ENCODE data around the gene NOD2. TPM values are rescaled to one million over a fixed set of nuclear protein-coding genes. Genes with fewer than 3 reads are reported as not detected.

NOD2 gene
- total and polyA plus RNA-seq, 2 of the 13 experiments (the other 11 are each of a cell fraction or from before 2014, with no cell fraction given), result 0.27 to 0.81 TPM

DNA sequence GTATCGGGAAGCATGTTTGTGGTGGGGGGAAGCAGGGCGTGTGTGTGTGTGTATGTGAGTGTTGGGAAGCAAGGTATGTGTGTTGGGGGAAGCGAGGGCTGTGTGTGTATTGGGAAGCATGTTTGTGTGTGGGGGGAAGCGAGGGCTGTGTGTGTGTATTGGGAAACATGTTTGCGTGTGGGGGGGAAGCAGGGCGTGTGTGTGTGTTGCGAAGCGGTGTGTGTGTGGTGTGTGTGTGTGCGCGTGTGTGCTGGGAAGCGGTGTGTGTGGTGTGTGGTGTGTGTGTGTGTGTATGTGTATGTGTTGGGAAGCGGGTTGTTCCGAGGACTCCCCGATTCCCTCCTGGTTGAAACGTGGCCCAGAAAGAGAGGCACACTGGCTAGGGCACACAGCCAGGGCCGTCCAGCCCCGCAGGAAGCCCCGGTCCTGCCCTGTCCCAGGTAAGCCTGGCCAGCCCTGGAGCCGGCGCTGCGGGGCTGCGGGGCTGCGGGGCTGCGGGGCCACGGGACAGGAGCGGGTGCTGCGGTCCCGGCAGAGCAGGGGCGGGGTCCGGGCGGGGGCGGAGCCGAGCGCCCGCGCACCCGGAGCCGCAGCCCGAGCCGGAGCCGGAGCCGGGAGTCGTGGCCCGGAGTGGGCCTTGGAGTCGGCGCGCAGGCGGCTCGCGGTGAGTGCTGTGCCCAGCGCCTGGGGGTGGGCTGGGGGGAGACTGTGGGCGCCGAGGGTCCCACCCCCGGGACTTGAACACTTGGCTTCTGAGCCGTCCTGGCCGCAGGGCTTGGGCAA lies at the start of gene NOD2 (continued):
- TF ChIP-seq RAD21 (CRISPR knock-in tag; IDR thresholded peaks at IDR 0.05) (no peak), RAD51 (IDR thresholded peaks at IDR 0.05; ENCODE audit: borderline replicate concordance) (no peak), EP300 (IDR thresholded peaks at IDR 0.05; ENCODE audit: low read depth in 2 of 2, low read length in 2 of 2) (no peak), EP300 (CRISPR knock-in tag; IDR thresholded peaks at IDR 0.05; ENCODE audit: borderline replicate concordance) (no peak), CHCHD3 (CRISPR knock-in tag; IDR thresholded peaks at IDR 0.05) (no peak), PAWR (CRISPR knock-in tag; IDR thresholded peaks at IDR 0.05; ENCODE audit: borderline replicate concordance) (no peak), ZNF577 (CRISPR knock-in tag; IDR thresholded peaks at IDR 0.05; ENCODE audit: borderline replicate concordance, low read depth) (no peak), TOPORS (CRISPR knock-in tag; IDR thresholded peaks at IDR 0.05) (no peak), ZNF235 (CRISPR knock-in tag; IDR thresholded peaks at IDR 0.05; ENCODE audit: borderline replicate concordance) (no peak), HCFC1 (IDR thresholded peaks at IDR 0.05; ENCODE audit: low read depth, low read length) (no peak), EHMT2 (IDR thresholded peaks at IDR 0.05; ENCODE audit: borderline replicate concordance, low read depth, low read length) (no peak), MEIS1 (CRISPR knock-in tag; IDR thresholded peaks at IDR 0.05; ENCODE audit: borderline replicate concordance) (no peak), ZNF451 (CRISPR knock-in tag; IDR thresholded peaks at IDR 0.05) (no peak), ZNF44 (CRISPR knock-in tag; IDR thresholded peaks at IDR 0.05) (no peak)
- TF ChIP-seq, protein P1, sequence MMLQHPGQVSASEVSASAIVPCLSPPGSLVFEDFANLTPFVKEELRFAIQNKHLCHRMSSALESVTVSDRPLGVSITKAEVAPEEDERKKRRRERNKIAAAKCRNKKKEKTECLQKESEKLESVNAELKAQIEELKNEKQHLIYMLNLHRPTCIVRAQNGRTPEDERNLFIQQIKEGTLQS (CRISPR knock-in tag; IDR thresholded peaks at IDR 0.05), result no peak
- TF ChIP-seq, protein P2, sequence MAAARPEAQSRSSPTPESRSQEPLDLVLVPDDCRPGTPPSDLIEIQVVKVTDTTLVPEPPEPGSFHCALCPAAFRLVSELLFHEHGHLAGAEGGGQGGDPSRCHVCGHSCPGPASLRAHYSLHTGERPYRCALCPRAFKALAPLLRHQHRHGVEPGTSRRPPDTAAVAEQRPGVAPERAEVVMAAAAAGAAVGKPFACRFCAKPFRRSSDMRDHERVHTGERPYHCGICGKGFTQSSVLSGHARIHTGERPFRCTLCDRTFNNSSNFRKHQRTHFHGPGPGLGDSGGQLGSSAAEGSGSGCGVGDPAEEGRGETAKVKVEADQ (CRISPR knock-in tag; IDR thresholded peaks at IDR 0.05; ENCODE audit: borderline replicate concordance), result no peak
- TF ChIP-seq, protein P3, sequence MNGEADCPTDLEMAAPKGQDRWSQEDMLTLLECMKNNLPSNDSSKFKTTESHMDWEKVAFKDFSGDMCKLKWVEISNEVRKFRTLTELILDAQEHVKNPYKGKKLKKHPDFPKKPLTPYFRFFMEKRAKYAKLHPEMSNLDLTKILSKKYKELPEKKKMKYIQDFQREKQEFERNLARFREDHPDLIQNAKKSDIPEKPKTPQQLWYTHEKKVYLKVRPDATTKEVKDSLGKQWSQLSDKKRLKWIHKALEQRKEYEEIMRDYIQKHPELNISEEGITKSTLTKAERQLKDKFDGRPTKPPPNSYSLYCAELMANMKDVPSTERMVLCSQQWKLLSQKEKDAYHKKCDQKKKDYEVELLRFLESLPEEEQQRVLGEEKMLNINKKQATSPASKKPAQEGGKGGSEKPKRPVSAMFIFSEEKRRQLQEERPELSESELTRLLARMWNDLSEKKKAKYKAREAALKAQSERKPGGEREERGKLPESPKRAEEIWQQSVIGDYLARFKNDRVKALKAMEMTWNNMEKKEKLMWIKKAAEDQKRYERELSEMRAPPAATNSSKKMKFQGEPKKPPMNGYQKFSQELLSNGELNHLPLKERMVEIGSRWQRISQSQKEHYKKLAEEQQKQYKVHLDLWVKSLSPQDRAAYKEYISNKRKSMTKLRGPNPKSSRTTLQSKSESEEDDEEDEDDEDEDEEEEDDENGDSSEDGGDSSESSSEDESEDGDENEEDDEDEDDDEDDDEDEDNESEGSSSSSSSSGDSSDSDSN (CRISPR knock-in tag; IDR thresholded peaks at IDR 0.05), result no peak
- TF ChIP-seq, protein P4, sequence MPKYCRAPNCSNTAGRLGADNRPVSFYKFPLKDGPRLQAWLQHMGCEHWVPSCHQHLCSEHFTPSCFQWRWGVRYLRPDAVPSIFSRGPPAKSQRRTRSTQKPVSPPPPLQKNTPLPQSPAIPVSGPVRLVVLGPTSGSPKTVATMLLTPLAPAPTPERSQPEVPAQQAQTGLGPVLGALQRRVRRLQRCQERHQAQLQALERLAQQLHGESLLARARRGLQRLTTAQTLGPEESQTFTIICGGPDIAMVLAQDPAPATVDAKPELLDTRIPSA (CRISPR knock-in tag; IDR thresholded peaks at IDR 0.05; ENCODE audit: borderline replicate concordance), result no peak
- TF ChIP-seq, protein P5, sequence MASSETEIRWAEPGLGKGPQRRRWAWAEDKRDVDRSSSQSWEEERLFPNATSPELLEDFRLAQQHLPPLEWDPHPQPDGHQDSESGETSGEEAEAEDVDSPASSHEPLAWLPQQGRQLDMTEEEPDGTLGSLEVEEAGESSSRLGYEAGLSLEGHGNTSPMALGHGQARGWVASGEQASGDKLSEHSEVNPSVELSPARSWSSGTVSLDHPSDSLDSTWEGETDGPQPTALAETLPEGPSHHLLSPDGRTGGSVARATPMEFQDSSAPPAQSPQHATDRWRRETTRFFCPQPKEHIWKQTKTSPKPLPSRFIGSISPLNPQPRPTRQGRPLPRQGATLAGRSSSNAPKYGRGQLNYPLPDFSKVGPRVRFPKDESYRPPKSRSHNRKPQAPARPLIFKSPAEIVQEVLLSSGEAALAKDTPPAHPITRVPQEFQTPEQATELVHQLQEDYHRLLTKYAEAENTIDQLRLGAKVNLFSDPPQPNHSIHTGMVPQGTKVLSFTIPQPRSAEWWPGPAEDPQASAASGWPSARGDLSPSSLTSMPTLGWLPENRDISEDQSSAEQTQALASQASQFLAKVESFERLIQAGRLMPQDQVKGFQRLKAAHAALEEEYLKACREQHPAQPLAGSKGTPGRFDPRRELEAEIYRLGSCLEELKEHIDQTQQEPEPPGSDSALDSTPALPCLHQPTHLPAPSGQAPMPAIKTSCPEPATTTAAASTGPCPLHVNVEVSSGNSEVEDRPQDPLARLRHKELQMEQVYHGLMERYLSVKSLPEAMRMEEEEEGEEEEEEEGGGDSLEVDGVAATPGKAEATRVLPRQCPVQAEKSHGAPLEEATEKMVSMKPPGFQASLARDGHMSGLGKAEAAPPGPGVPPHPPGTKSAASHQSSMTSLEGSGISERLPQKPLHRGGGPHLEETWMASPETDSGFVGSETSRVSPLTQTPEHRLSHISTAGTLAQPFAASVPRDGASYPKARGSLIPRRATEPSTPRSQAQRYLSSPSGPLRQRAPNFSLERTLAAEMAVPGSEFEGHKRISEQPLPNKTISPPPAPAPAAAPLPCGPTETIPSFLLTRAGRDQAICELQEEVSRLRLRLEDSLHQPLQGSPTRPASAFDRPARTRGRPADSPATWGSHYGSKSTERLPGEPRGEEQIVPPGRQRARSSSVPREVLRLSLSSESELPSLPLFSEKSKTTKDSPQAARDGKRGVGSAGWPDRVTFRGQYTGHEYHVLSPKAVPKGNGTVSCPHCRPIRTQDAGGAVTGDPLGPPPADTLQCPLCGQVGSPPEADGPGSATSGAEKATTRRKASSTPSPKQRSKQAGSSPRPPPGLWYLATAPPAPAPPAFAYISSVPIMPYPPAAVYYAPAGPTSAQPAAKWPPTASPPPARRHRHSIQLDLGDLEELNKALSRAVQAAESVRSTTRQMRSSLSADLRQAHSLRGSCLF (CRISPR knock-in tag; IDR thresholded peaks at IDR 0.05; ENCODE audit: borderline replicate concordance), result no peak
- TF ChIP-seq, protein P6, sequence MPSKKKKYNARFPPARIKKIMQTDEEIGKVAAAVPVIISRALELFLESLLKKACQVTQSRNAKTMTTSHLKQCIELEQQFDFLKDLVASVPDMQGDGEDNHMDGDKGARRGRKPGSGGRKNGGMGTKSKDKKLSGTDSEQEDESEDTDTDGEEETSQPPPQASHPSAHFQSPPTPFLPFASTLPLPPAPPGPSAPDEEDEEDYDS (CRISPR knock-in tag; IDR thresholded peaks at IDR 0.05), result no peak

Measured in HepG2 (cell line).